HG03045 (cell line): ENCODE measurements around the gene DHX8.
"Not testable (repeated sequence)": the region's sequence is repeated elsewhere in the genome, so short reads cannot be mapped to it uniquely, and the experiment has no call there.

ENCODE experiments used
- ATAC-seq: cut with Tn5 transposase; IDR thresholded peaks from one replicate; pipeline ENCODE4 v1.9.1; 2021; ENCODE audit warnings: mild to moderate bottlenecking, moderate library complexity; ENCODE audit not compliant: unreplicated experiment

DHX8 gene

GRCh38 chr17:43459878-43460277 is 23.9 kb upstream of the DHX8 start:
- ATAC-seq, result not testable (repeated sequence)

GRCh38 chr17:43461185-43461584 is 22.6 kb upstream of the DHX8 start:
- no peak for ATAC-seq

- not testable (repeated sequence) for ATAC-seq
These were observed 21.2 kb upstream of the DHX8 start for GRCh38 chr17:43462569-43462968.

DNA sequence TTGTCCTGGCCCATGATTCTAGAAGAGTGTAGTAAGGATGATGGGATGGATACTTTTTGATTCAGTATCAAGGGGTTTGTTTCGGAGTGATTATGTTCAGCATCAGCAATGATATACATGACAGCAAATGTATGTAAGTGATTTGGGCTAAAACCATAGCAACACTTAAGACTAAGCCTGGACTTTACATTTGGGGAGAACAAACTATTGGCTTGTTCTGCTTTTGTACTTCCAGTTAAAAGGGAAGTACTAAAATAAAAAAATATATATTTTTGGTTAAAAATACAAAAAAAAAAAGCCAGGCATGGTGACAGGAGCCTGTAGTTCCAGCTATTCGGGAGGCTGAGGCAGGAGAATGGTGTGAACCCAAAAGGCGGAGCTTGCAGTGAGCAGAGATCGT is 20.5 kb upstream of the DHX8 start:
- no peak for ATAC-seq

DNA sequence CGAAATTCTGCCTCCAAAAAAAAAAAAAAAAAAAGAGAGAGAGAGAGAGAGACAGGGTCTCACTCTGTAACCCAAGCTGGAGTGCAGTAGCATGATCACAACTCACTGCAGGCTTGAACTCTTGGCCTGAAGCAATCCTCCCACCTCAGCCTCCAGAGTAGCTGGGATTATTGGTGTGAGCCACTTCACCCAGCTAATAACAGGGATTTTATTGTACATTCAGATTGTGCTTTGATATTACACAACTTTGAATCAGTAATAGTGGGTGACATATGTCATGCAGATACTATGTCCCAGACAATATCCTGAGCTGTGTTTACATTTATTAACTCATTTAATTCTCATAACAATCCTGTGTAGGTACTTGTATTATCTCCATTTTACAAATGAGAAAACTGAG is 19.7 kb upstream of the DHX8 start:
- no peak for ATAC-seq

DNA sequence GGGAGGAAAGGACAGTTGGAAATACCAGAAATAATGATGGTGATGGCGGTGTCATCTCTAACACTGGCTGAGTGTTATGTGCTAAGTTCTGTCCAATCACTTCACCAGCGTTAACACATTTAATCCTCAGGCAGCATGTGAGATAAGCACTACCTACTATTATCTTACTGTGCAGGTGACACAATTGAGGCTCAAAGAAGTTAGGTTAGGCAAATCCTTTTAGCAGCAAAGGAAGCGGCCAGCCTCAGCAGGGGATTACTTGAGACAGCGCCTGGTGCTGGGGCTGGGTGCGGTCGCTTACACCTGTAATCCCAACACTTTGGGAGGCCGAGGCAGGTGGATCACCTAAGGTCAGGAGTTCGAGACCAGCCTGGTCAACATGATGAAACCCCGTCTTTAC is 18.7 kb upstream of the DHX8 start:
- ATAC-seq, result no peak

- ATAC-seq, result no peak
These were observed 15.7 kb upstream of the DHX8 start for GRCh38 chr17:43467981-43468581.

GRCh38 chr17:43468691-43469139 is 15.1 kb upstream of the DHX8 start:
- no peak for ATAC-seq

- no peak for ATAC-seq
These were observed 14.6 kb upstream of the DHX8 start for GRCh38 chr17:43469145-43469544.

- ATAC-seq, result no peak
These were observed 12.1 kb upstream of the DHX8 start for GRCh38 chr17:43471585-43472160.

GRCh38 chr17:43475494-43476089 is 8.2 kb upstream of the DHX8 start:
- ATAC-seq, result no peak

GRCh38 chr17:43476306-43476705 is 7.5 kb upstream of the DHX8 start:
- ATAC-seq, result not testable (repeated sequence)

DNA sequence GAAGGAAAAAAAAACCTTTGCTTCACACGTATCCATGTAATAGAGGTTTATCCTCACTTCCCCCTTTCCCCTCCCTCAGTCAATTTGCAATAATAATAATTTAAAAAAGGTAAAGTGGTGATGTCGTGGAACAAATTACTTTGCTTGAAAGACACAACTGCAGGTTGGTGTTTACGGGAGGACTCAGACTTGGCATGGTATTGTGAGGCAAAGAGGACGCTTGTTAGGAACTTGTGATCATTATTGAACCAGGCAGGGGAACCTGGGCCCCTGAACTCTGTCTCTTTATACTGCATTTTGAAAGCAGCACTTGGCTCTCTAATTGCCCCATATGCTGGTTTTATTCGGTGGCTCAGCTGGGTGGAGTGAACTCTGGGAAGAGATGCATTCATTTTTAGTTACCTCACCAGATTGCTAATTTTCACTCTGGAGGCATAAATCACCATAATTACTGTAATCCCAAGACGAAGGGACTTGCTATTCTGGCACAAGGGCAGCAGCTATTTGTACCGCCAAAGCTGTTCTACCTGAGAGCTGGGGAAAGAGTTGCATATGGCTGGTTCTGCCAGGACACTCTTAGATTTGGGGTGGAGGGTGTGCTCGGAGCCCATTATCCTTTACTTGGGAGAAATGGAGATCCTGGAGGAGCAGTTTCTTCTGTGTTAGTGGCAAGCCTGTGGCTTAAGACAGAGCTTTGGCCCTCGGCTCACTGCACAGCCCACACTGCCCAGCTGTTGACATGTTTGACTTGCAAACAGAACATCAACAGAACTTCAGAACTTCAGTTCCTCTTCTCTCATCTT is 5.7 kb upstream of the DHX8 start:
- ATAC-seq, result no peak

DNA sequence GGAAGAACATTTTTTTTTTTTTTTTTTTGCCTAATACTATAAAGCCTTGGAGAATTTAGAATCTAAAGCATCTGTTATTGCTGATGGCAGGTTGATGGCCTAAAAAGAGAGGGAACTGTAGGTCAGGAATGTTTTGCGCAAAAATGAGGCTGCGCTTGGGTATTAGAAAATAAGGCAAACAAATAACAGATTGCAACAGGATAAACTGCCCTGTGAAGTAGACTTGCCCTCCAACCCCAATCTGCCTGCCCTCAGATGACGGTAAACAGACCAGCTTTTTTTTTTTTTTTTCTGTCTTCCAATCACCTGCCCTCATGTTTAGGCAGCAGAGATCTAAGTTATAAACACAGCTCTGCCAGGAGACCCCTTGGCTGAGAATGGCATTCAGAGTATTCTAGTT is 3.8 kb upstream of the DHX8 start:
- ATAC-seq, result no peak

GRCh38 chr17:43482103-43483012 is 1.4 kb upstream of the DHX8 start:
- no peak for ATAC-seq

DNA sequence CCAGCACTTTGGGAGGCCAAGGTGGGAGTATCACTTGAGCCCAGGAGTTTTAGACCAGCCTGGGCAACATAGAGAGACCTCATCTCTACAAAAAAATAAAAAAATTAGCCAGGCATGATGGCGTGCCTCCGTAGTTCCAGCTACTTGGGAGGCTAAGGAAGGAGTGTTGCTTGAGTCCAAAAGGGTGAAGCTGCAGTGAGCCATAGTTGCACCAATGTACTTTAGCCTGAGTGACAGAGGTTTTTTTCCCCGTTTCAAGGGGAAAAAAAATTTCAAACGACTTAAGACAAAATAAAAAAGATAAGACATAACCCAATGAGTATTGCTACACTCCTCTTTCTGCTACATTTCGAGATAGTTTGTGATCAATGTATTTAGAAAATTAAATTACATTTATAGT is 6.8 kb downstream of the DHX8 start:
- no peak for ATAC-seq

DNA sequence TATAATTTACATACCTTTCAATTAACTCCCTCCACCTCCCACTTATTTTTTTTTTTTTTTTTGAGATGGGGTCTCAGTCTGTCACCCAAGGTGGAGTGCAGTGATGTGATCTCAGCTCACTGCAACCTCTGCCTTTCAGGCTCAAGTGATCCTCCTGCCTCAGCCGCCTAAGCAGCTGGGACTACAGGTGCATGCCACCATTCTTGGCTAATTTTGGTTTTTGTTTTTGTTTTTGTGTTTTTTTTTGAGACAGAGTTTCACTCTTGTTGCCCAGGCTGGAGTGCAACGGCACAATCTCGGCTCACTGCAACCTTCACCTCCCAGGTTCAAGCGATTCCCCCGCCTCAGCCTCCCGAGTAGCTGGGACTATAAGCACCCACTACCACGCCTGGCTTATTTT is 25.7 kb downstream of the DHX8 start:
- ATAC-seq, result not testable (repeated sequence)

GRCh38 chr17:43511199-43511598 is 27.4 kb downstream of the DHX8 start:
- ATAC-seq, result not testable (repeated sequence)

DNA sequence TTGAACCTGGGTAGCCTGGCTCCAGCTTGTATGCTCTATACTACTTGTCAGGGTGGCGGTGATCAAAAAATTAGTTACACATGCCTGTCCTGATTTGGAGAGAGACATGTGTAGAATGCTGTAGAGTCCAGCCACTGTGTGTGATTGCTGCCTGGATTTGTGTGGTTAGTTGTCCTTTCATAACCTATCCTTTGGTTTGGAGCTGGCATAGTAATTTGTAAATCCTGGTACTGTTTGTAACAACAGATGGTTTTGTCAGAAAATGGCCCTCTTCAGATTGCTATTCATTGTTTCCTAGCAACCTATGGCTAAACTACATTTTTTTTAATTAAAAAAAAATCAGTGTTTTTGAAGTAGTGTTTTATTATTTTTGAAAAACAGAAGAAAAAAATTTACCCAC is 31.9 kb downstream of the DHX8 start:
- ATAC-seq, result no peak

DNA sequence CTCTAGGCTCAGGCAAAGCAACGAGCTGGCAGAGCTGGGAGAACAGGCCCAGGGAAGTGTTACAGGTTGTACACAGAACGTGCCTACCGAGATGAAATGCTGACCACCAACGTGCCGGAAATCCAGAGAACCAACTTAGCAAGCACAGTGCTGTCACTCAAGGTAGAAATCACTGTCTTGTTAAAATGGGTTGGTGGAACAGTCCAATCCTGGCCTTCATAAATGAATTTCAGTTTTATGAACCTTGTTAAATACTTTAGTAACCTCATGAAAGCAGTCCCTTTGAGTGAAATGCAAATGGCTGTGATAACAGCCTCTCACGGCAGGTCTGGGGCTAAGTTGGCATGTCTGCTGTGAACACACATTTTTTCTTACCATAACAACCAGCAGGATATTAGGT is 33.4 kb downstream of the DHX8 start:
- ATAC-seq, result no peak
